ENCODE data around the gene ROM1.
A peak's percentile ranks its signal among the peaks of the same experiment; 100 is the strongest.
"Not testable (repeated sequence)": the region's sequence is repeated elsewhere in the genome, so short reads cannot be mapped to it uniquely, and the experiment has no call there.

ROM1 gene

GRCh38 chr11:62615521-62615920 lies 2.5 kb downstream of the ROM1 start:
- DNase-seq (ENCODE audit: extremely low spot score) = no peak
- CTCF ChIA-PET = no interaction called here

GRCh38 chr11:62616957-62617356 lies 3.9 kb downstream of the ROM1 start:
- POLR2A ChIA-PET = interaction anchor here (3.6 kb wide), 1 partner anchor 25 kb away, joined by 19 read pairs; the partner anchor contains the start of gene TUT1
- CTCF ChIA-PET = interaction anchor here (0.6 kb wide), 1 partner anchor 15 kb away, joined by 4 read pairs; the partner anchor contains the start of gene MTA2
- DNase-seq (ENCODE audit: extremely low spot score) = not testable (repeated sequence)

More at GRCh38 chr11:62615521-62615920, 2.5 kb downstream of the ROM1 start:
- POLR2A ChIA-PET = interaction anchor here (1.0 to 2.1 kb wide), 3 partner anchors 24 to 56 kb away, joined by 4 to 6 read pairs (median 5); partner anchors contain the start of genes INTS5, LBHD1, TUT1 and UQCC3
- TF ChIP-seq ARNT (IDR thresholded peaks at IDR 0.05) (no peak), CTBP1 (IDR thresholded peaks at IDR 0.05; ENCODE audit: borderline replicate concordance) (no peak)

- ChIA-PET CTCF (interaction anchor here (1.2 kb wide), 1 partner anchor 9 kb away, joined by 7 read pairs; no protein-coding TSS in a partner anchor), POLR2A (interaction anchor here (0.6 to 4.6 kb wide), 17 partner anchors 9 to 220 kb away, joined by 3 to 61 read pairs (median 5); partner anchors contain the start of genes C11orf98, CSKMT, EEF1G and GANAB)
- DNase-seq (ENCODE audit: extremely low spot score) = no peak
- no peak for TF ChIP-seq FOXA1 (IDR thresholded peaks at IDR 0.05)
- no peak for TF ChIP-seq FOXM1 (IDR thresholded peaks at IDR 0.05; ENCODE audit: borderline replicate concordance)
- TF ChIP-seq ZNF384 (IDR thresholded peaks at IDR 0.05) = no peak
- TF ChIP-seq NFRKB (IDR thresholded peaks at IDR 0.05) = no peak
- TF ChIP-seq L3MBTL2 (conservative IDR thresholded peaks at IDR 0.05) = no peak
- no peak for TF ChIP-seq CTBP1 (IDR thresholded peaks at IDR 0.05; ENCODE audit: borderline replicate concordance)
- TF ChIP-seq FOXK2 (IDR thresholded peaks at IDR 0.05) = no peak
- no peak for TF ChIP-seq ELF4 (IDR thresholded peaks at IDR 0.05)
- no peak for TF ChIP-seq BHLHE40 (IDR thresholded peaks at IDR 0.05; ENCODE audit: borderline replicate concordance)
- no peak for TF ChIP-seq SP1 (IDR thresholded peaks at IDR 0.05)
- TF ChIP-seq SUZ12 (IDR thresholded peaks at IDR 0.05) = no peak
- TF ChIP-seq HDGF (IDR thresholded peaks at IDR 0.05; ENCODE audit: borderline replicate concordance) = no peak
- TF ChIP-seq PKNOX1 (IDR thresholded peaks at IDR 0.05) = no peak
- TF ChIP-seq TARDBP (IDR thresholded peaks at IDR 0.05) = no peak
- no peak for TF ChIP-seq ARNT (IDR thresholded peaks at IDR 0.05)
Observed at GRCh38 chr11:62621027-62621566, 8.0 kb downstream of the ROM1 start.

GRCh38 chr11:62621567-62622470 lies 8.8 kb downstream of the ROM1 start, which contains the start of gene B3GAT3:
TSS of gene B3GAT3 (minus strand) at chr11:62621986. CDS start at chr11:62621947, 39 bp downstream.
- POLR2A ChIA-PET = interaction anchor here (0.8 to 4.6 kb wide), 25 partner anchors 9 to 220 kb away, joined by 3 to 61 read pairs (median 4); partner anchors contain the start of genes C11orf98, CSKMT, EEF1G and EML3
- CTCF ChIA-PET = interaction anchor here (0.7 to 1.2 kb wide), 2 partner anchors 10 to 30 kb away, joined by 3 to 7 read pairs; partner anchors contain the start of gene TUT1
- DNase-seq (ENCODE audit: extremely low spot score) = peak; percentile 98
- TF ChIP-seq FOXA1 (IDR thresholded peaks at IDR 0.05) = no peak
- TF ChIP-seq BHLHE40 (IDR thresholded peaks at IDR 0.05; ENCODE audit: borderline replicate concordance) = no peak
- TF ChIP-seq CTBP1 (IDR thresholded peaks at IDR 0.05; ENCODE audit: borderline replicate concordance) = no peak
- no peak for TF ChIP-seq SUZ12 (IDR thresholded peaks at IDR 0.05)
- no peak for TF ChIP-seq NFRKB (IDR thresholded peaks at IDR 0.05)
- TF ChIP-seq FOXM1 (IDR thresholded peaks at IDR 0.05; ENCODE audit: borderline replicate concordance) = no peak
- TF ChIP-seq FOXK2 (IDR thresholded peaks at IDR 0.05) = no peak
- TF ChIP-seq ELF4 (IDR thresholded peaks at IDR 0.05) = peak; percentile 74
- peak; percentile 87 for TF ChIP-seq L3MBTL2 (conservative IDR thresholded peaks at IDR 0.05)
- no peak; the same call in 1 of the 2 replicates for TF ChIP-seq PKNOX1 (IDR thresholded peaks at IDR 0.05)
- no peak for TF ChIP-seq SP1 (IDR thresholded peaks at IDR 0.05)
- TF ChIP-seq HDGF (IDR thresholded peaks at IDR 0.05; ENCODE audit: borderline replicate concordance) = 0 out of 2 replicates have a peak, but pooled peaks have one; percentile 69
- no peak for TF ChIP-seq LEF1 (IDR thresholded peaks at IDR 0.05; ENCODE audit: borderline replicate concordance)
- TF ChIP-seq TARDBP (IDR thresholded peaks at IDR 0.05) = peak; percentile 49; the same call in 1 of the 2 replicates
- no peak for TF ChIP-seq ARNT (IDR thresholded peaks at IDR 0.05)
- TF ChIP-seq ZNF384 (IDR thresholded peaks at IDR 0.05) = no peak

GRCh38 chr11:62622476-62623089 lies 9.5 kb downstream of the ROM1 start:
- ChIA-PET POLR2A (interaction anchor here (0.8 to 4.6 kb wide), 19 partner anchors 9 to 219 kb away, joined by 3 to 61 read pairs (median 5); partner anchors contain the start of genes C11orf98, CSKMT, EEF1G and EML3), CTCF (interaction anchor here (0.7 to 1.4 kb wide), 2 partner anchors 11 to 31 kb away, joined by 3 to 5 read pairs; partner anchors contain the start of gene TUT1)
- DNase-seq (ENCODE audit: extremely low spot score) = no peak
- no peak for TF ChIP-seq TARDBP (IDR thresholded peaks at IDR 0.05)
- no peak for TF ChIP-seq CTBP1 (IDR thresholded peaks at IDR 0.05; ENCODE audit: borderline replicate concordance)
- no peak for TF ChIP-seq BHLHE40 (IDR thresholded peaks at IDR 0.05; ENCODE audit: borderline replicate concordance)
- no peak for TF ChIP-seq FOXA1 (IDR thresholded peaks at IDR 0.05)
- no peak for TF ChIP-seq HDGF (IDR thresholded peaks at IDR 0.05; ENCODE audit: borderline replicate concordance)
- TF ChIP-seq FOXK2 (IDR thresholded peaks at IDR 0.05) = no peak
- TF ChIP-seq ZNF384 (IDR thresholded peaks at IDR 0.05) = no peak
- no peak for TF ChIP-seq FOXM1 (IDR thresholded peaks at IDR 0.05; ENCODE audit: borderline replicate concordance)
- TF ChIP-seq SP1 (IDR thresholded peaks at IDR 0.05) = no peak
- no peak for TF ChIP-seq ARNT (IDR thresholded peaks at IDR 0.05)
- no peak for TF ChIP-seq L3MBTL2 (conservative IDR thresholded peaks at IDR 0.05)
- TF ChIP-seq LEF1 (IDR thresholded peaks at IDR 0.05; ENCODE audit: borderline replicate concordance) = no peak
- no peak for TF ChIP-seq NFRKB (IDR thresholded peaks at IDR 0.05)
